ENCODE data around the gene LIPC. TPM values are rescaled to one million over a fixed set of nuclear protein-coding genes. Genes with fewer than 3 reads are reported as not detected.

LIPC gene
- total RNA-seq (1.2 TPM), polyA plus RNA-seq (0.41 TPM)

GRCh38 chr15:58431221-58432149, at the start of gene LIPC:
Gene LIPC (plus strand): TSS chr15:58431991. CDS start chr15:58432033, 42 bp downstream.
- no peak within 1 kb of the TSS for H3K27ac ChIP-seq (ENCODE audit: low read depth)
- H3K4me3 ChIP-seq (ENCODE audit: low read depth, low read length): no peak within 1 kb of the TSS
- DNase-seq (ENCODE audit: extremely low spot score): no peak
- no peaks in the 10 kb centered on the region for H3K36me3 ChIP-seq (ENCODE audit: insufficient read depth)
- no peaks in the 10 kb centered on the region for H3K4me1 ChIP-seq (ENCODE audit: insufficient read depth)
- 82% methylated on average over 10 of the region's 10 CpGs for WGBS

- no peaks in the 10 kb centered on the region for H3K4me1 ChIP-seq (ENCODE audit: insufficient read depth)
- H3K27ac ChIP-seq (ENCODE audit: low read depth): no peak overlapping the region
- WGBS: 87% methylated on average over 5 of the region's 5 CpGs
- H3K36me3 ChIP-seq (ENCODE audit: insufficient read depth): no peaks in the 10 kb centered on the region
- DNase-seq (ENCODE audit: extremely low spot score): no peak
- H3K4me3 ChIP-seq (ENCODE audit: low read depth, low read length): no peak overlapping the region
Measured at GRCh38 chr15:58383876-58384275, 47.9 kb upstream of the LIPC start.

- no peak overlapping the region for H3K27ac ChIP-seq (ENCODE audit: low read depth)
- WGBS: 85% methylated on average over 6 of the region's 6 CpGs
- no peak for DNase-seq (ENCODE audit: extremely low spot score)
- no peak overlapping the region for H3K4me3 ChIP-seq (ENCODE audit: low read depth, low read length)
- no peaks in the 10 kb centered on the region for H3K36me3 ChIP-seq (ENCODE audit: insufficient read depth)
- no peaks in the 10 kb centered on the region for H3K4me1 ChIP-seq (ENCODE audit: insufficient read depth)
Measured at GRCh38 chr15:58384667-58385066, 47.1 kb upstream of the LIPC start.

GRCh38 chr15:58386081-58386480, 45.7 kb upstream of the LIPC start:
- Histone ChIP-seq H3K27ac (ENCODE audit: low read depth) (no peak overlapping the region), H3K4me3 (ENCODE audit: low read depth, low read length) (no peak overlapping the region), H3K36me3 (ENCODE audit: insufficient read depth) (no peaks in the 10 kb centered on the region), H3K4me1 (ENCODE audit: insufficient read depth) (no peaks in the 10 kb centered on the region)
- no peak for DNase-seq (ENCODE audit: extremely low spot score)
- 96% methylated on average over 3 of the region's 3 CpGs for WGBS

- Histone ChIP-seq H3K36me3 (ENCODE audit: insufficient read depth) (no peaks in the 10 kb centered on the region), H3K4me3 (ENCODE audit: low read depth, low read length) (no peak overlapping the region), H3K27ac (ENCODE audit: low read depth) (no peak overlapping the region), H3K4me1 (ENCODE audit: insufficient read depth) (no peaks in the 10 kb centered on the region)
- no peak for DNase-seq (ENCODE audit: extremely low spot score)
- 85% methylated on average over 3 of the region's 3 CpGs for WGBS
Measured at GRCh38 chr15:58386641-58387040, 45.1 kb upstream of the LIPC start.

- DNase-seq (ENCODE audit: extremely low spot score): no peak
- no peaks in the 10 kb centered on the region for H3K4me1 ChIP-seq (ENCODE audit: insufficient read depth)
- H3K4me3 ChIP-seq (ENCODE audit: low read depth, low read length): no peak overlapping the region
- H3K36me3 ChIP-seq (ENCODE audit: insufficient read depth): no peaks in the 10 kb centered on the region
- no peak overlapping the region for H3K27ac ChIP-seq (ENCODE audit: low read depth)
- WGBS: 77% methylated on average over 2 of the region's 2 CpGs
Measured at GRCh38 chr15:58387130-58387529, 44.7 kb upstream of the LIPC start.

GRCh38 chr15:58388211-58388610, 43.6 kb upstream of the LIPC start:
- Histone ChIP-seq H3K4me1 (ENCODE audit: insufficient read depth) (no peaks in the 10 kb centered on the region), H3K36me3 (ENCODE audit: insufficient read depth) (no peaks in the 10 kb centered on the region), H3K27ac (ENCODE audit: low read depth) (no peak overlapping the region), H3K4me3 (ENCODE audit: low read depth, low read length) (no peak overlapping the region)
- DNase-seq (ENCODE audit: extremely low spot score): no peak
- 91% methylated on average over 7 of the region's 7 CpGs for WGBS

- DNase-seq (ENCODE audit: extremely low spot score): no peak
- H3K4me1 ChIP-seq (ENCODE audit: insufficient read depth): no peaks in the 10 kb centered on the region
- 95% methylated on average over 3 of the region's 3 CpGs for WGBS
- H3K4me3 ChIP-seq (ENCODE audit: low read depth, low read length): no peak overlapping the region
- no peaks in the 10 kb centered on the region for H3K36me3 ChIP-seq (ENCODE audit: insufficient read depth)
- no peak overlapping the region for H3K27ac ChIP-seq (ENCODE audit: low read depth)
Measured at GRCh38 chr15:58390118-58390517, 41.7 kb upstream of the LIPC start.

GRCh38 chr15:58390655-58391054, 41.1 kb upstream of the LIPC start:
- no peak overlapping the region for H3K4me3 ChIP-seq (ENCODE audit: low read depth, low read length)
- DNase-seq (ENCODE audit: extremely low spot score): no peak
- H3K4me1 ChIP-seq (ENCODE audit: insufficient read depth): peaks cover under 1% of the 10 kb centered on the region
- WGBS: 75% methylated on average over 5 of the region's 5 CpGs
- H3K27ac ChIP-seq (ENCODE audit: low read depth): no peak overlapping the region
- no peaks in the 10 kb centered on the region for H3K36me3 ChIP-seq (ENCODE audit: insufficient read depth)

GRCh38 chr15:58391088-58391487, 40.7 kb upstream of the LIPC start:
- Histone ChIP-seq H3K27ac (ENCODE audit: low read depth) (no peak overlapping the region), H3K36me3 (ENCODE audit: insufficient read depth) (no peaks in the 10 kb centered on the region), H3K4me1 (ENCODE audit: insufficient read depth) (peaks cover 3% of the 10 kb centered on the region), H3K4me3 (ENCODE audit: low read depth, low read length) (no peak overlapping the region)
- no peak for DNase-seq (ENCODE audit: extremely low spot score)
- WGBS: 96% methylated on average over 6 of the region's 6 CpGs

GRCh38 chr15:58392141-58392540, 39.6 kb upstream of the LIPC start:
- Histone ChIP-seq H3K4me3 (ENCODE audit: low read depth, low read length) (no peak overlapping the region), H3K27ac (ENCODE audit: low read depth) (peak overlapping the region; percentile 61), H3K36me3 (ENCODE audit: insufficient read depth) (no peaks in the 10 kb centered on the region), H3K4me1 (ENCODE audit: insufficient read depth) (peaks cover 3% of the 10 kb centered on the region)
- DNase-seq (ENCODE audit: extremely low spot score): no peak
- 84% methylated on average over 3 of the region's 3 CpGs for WGBS

GRCh38 chr15:58392611-58393161, 39.1 kb upstream of the LIPC start:
- DNase-seq (ENCODE audit: extremely low spot score): peak; percentile 31
- 78% methylated on average over 5 of the region's 5 CpGs for WGBS
- Histone ChIP-seq H3K27ac (ENCODE audit: low read depth) (peak overlapping the region; percentile 26), H3K4me3 (ENCODE audit: low read depth, low read length) (no peak overlapping the region), H3K4me1 (ENCODE audit: insufficient read depth) (peaks cover 3% of the 10 kb centered on the region), H3K36me3 (ENCODE audit: insufficient read depth) (no peaks in the 10 kb centered on the region)

GRCh38 chr15:58393241-58393662, 38.5 kb upstream of the LIPC start:
- 55% methylated on average over 5 of the region's 5 CpGs for WGBS
- no peak overlapping the region for H3K27ac ChIP-seq (ENCODE audit: low read depth)
- H3K4me3 ChIP-seq (ENCODE audit: low read depth, low read length): no peak overlapping the region
- peak; percentile 29 for DNase-seq (ENCODE audit: extremely low spot score)
- no peaks in the 10 kb centered on the region for H3K36me3 ChIP-seq (ENCODE audit: insufficient read depth)
- peaks cover 3% of the 10 kb centered on the region for H3K4me1 ChIP-seq (ENCODE audit: insufficient read depth)

GRCh38 chr15:58396181-58396580, 35.6 kb upstream of the LIPC start:
- no peak overlapping the region for H3K4me3 ChIP-seq (ENCODE audit: low read depth, low read length)
- H3K4me1 ChIP-seq (ENCODE audit: insufficient read depth): peaks cover 3% of the 10 kb centered on the region
- 59% methylated on average over 3 of the region's 3 CpGs for WGBS
- no peak for DNase-seq (ENCODE audit: extremely low spot score)
- H3K27ac ChIP-seq (ENCODE audit: low read depth): no peak overlapping the region
- H3K36me3 ChIP-seq (ENCODE audit: insufficient read depth): no peaks in the 10 kb centered on the region

Measured in urinary bladder (tissue), 4 donors.